ENCODE data around the gene MYO7A.
"Not testable (repeated sequence)": the region's sequence is repeated elsewhere in the genome, so short reads cannot be mapped to it uniquely, and the experiment has no call there.

DNA sequence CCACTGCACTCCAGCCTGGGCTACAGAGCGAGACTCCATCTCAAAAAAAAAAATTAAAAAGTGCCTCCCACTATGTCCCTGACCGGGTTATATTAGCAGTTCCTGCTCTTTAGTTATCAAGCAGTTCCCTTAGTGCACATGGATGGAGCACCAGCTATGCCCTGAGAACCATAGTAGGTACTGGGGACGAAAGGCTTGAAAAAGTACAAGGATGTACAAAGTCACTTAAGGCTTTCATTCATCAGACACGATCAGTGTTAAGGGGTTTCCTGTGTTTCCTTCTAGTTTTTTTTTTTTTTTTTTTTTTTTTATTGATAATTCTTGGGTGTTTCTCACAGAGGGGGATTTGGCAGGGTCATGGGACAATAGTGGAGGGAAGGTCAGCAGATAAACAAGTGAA is 30.9 kb upstream of the MYO7A start:
- TF ChIP-seq, protein P1, sequence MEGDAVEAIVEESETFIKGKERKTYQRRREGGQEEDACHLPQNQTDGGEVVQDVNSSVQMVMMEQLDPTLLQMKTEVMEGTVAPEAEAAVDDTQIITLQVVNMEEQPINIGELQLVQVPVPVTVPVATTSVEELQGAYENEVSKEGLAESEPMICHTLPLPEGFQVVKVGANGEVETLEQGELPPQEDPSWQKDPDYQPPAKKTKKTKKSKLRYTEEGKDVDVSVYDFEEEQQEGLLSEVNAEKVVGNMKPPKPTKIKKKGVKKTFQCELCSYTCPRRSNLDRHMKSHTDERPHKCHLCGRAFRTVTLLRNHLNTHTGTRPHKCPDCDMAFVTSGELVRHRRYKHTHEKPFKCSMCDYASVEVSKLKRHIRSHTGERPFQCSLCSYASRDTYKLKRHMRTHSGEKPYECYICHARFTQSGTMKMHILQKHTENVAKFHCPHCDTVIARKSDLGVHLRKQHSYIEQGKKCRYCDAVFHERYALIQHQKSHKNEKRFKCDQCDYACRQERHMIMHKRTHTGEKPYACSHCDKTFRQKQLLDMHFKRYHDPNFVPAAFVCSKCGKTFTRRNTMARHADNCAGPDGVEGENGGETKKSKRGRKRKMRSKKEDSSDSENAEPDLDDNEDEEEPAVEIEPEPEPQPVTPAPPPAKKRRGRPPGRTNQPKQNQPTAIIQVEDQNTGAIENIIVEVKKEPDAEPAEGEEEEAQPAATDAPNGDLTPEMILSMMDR (IDR thresholded peaks at IDR 0.05; ENCODE audit: low read length), result not testable (repeated sequence)
- TF ChIP-seq EZH2phosphoT487 (IDR thresholded peaks at IDR 0.05; ENCODE audit: low read length); EZH2 (optimal IDR thresholded peaks at IDR 0.05; ENCODE audit: low read depth, low read length): not testable (repeated sequence)

All from MM.1S (cell line).